GM18502 (cell line): ENCODE measurements around the gene CLIP1.
"Not testable (repeated sequence)": the region's sequence is repeated elsewhere in the genome, so short reads cannot be mapped to it uniquely, and the experiment has no call there.

Experiments
- ATAC-seq: cut with Tn5 transposase; IDR thresholded peaks from one replicate; pipeline ENCODE4 v1.9.1; 2021; ENCODE audit warnings: mild to moderate bottlenecking; ENCODE audit not compliant: unreplicated experiment, poor library complexity

Gene CLIP1

GRCh38 chr12:122362755-122363154 is 59.7 kb downstream of the CLIP1 start:
- no peak for ATAC-seq

DNA sequence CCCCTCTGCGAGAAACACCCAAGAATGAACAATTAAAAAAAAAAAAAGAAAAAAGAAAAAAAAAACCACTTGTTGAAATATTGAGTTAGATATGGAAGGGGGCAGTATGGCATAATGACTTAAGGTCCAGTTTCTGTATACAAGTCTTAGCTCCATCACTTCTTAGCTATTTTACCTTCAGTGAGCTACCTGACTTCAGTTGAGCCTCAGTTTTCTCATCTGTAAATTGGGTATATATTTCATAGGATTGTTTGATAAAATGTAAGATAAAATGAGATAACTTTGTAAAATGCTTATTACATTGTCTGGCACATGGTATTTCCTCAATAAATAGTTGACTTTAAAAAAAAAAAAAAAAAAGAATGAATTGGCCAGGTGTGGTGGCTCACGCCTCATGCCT is 64.1 kb downstream of the CLIP1 start:
- ATAC-seq, result not testable (repeated sequence)

- not testable (repeated sequence) for ATAC-seq
Measured at GRCh38 chr12:122357536-122357935, 64.9 kb downstream of the CLIP1 start.

DNA sequence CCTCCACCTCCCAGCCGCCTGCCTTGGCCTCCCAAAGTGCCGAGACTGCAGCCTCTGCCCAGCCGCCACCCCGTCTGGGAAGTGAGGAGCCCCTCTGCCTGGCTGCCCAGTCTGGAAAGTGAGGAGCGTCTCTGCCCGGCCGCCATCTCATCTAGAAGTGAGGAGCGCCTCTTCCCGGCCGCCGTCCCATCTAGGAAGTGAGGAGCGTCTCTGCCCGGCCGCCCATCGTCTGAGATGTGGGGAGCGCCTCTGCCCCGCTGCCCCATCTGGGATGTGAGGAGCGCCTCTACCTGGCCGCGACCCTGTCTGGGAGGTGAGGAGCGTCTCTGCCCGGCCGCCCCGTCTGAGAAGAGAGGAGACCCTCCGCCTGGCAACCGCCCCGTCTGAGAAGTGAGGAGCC is 65.5 kb downstream of the CLIP1 start:
- not testable (repeated sequence) for ATAC-seq

- no peak for ATAC-seq
Measured at GRCh38 chr12:122356192-122356635, 66.3 kb downstream of the CLIP1 start.

GRCh38 chr12:122355706-122356105 is 66.8 kb downstream of the CLIP1 start:
- no peak for ATAC-seq

DNA sequence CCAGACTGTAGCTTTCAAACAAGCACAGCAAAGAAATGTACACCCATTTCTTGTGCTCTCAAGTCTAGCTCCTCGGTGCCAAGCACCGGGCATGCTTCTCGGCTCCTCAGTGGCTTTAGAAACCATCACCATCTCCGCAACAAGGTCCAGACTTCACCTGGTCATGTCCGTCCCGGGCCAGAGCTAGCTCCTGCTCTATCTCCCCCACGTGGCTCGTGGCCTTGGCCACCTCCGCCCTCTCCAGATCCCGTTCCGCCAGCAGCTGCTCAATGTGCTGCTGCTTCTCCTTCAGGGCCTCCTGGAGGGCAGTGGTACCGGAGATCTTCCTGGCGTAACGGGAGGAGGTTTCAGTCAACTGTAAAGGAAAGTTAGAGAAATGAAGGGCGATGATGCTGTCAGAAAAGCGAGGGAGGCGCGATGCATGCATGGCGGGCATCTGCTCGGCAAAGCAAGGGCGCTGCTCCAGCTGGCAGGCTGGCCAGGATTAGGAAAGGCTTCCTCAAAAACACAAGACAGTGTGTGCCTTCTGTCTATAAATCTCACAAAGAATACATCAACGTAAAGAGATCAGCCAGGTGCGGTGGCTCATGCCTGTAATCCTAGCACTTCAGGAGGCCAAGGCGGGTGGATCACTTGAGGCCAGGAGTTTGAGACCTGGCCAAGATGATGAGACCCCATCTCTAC is 67.4 kb downstream of the CLIP1 start:
- ATAC-seq, result no peak

DNA sequence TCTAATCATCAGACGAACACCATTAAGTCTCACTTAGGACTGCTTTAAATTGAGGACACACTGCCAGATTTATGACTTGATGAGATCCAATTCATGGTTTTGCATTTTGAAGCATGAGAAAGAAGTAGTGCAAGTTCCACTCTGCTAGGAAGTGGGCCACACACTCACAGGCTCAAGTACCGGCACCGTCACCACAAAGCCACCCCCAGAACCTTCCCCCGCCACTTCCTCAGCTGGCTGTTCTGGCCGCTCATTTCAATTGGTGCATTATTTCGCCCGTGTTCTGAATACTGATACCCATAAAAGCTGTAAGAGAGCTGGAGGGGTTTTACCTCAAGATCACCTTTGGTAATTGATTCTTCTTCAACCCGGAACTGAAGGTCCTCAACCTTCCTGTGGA is 70.1 kb downstream of the CLIP1 start:
- ATAC-seq, result no peak

DNA sequence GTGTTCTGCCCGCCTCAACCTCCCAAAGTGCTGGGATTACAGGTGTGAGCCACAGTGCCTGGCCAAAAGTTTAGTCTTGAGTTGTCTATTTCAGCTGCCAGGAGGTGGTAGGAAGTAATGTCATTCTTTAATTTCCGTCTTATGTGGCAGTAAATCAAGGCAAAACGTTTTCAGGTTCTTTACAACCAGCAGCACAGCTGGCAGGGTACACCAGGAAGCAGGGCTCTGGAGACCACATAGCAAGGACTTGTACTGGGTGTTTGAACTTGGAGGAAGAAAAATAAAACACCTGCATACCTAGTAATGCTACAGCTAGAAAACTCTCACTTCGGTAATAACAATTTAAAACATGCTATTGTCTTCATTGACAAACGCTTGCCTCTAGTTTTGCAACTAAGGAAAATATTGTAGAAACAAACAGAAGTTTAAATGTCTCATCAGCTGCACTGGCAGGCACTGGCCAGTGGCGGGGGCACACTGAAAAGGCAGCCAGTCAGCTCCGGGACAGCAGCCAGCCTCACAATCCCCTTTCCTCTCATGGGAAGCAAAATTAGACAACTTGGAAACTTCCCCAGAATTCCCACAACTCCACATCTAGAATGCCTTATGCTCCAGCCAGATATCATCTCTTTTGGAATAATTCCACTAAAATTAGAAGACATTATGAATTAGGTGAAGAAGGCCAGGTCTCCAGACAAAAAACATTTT is 72.2 kb downstream of the CLIP1 start:
- no peak for ATAC-seq

DNA sequence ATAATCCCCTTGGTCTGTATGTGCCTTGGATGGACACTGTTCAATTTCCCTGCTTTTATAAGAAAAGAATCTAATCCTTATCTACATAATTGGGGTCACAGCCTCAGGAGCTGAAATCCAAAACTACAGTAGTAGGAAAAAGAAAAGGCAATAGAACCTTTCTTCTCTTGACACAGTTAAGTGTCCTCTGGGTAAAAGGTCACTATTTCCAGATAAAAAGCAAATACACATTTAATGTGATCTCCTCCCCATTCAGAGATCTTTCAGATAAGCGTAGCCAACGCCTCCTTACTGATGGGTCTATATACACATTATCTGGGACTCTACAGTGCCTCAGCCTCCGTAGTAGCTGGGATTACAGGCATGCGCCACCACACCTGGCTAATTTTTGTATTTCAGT is 73.4 kb downstream of the CLIP1 start:
- ATAC-seq, result no peak

DNA sequence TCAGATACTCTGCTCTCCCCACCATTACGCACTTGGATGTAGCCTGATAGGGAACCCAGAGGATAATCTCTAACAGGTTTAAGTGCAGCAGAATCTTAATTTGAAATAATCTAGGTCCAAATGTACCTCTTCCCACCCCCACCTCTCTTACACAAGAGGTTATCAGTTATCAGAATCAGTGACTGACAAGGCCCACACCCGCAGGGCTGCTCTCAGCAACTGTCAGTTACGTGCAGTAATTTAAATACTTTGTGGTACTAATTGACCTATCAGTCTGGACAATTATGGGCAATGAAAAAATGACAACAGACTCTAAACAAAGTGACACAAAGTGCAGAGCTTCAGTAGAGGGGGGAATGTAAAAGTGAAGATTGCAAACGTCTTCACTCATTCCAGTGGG is 74.0 kb downstream of the CLIP1 start:
- ATAC-seq, result no peak

- no peak for ATAC-seq
Measured at GRCh38 chr12:122346054-122346453, 76.4 kb downstream of the CLIP1 start.

DNA sequence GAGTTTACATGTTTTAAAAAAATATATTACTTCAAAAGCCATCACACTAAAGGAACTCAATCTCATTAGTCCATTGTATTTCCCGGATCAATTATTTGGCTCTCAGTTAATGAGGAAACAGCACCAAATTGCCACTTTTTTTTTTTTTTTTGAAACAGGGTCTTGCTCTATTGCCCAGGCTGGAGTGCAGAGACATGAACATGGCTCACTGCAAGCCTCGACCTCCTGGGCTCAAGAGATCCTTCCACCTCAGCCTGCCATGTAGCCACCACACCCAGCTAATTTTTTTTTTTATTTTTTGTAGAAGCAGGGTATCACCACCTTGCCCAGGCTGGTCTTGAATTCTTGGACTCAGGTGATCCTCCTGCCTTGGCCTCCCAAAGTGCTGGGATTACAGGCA is 77.4 kb downstream of the CLIP1 start:
- no peak for ATAC-seq

DNA sequence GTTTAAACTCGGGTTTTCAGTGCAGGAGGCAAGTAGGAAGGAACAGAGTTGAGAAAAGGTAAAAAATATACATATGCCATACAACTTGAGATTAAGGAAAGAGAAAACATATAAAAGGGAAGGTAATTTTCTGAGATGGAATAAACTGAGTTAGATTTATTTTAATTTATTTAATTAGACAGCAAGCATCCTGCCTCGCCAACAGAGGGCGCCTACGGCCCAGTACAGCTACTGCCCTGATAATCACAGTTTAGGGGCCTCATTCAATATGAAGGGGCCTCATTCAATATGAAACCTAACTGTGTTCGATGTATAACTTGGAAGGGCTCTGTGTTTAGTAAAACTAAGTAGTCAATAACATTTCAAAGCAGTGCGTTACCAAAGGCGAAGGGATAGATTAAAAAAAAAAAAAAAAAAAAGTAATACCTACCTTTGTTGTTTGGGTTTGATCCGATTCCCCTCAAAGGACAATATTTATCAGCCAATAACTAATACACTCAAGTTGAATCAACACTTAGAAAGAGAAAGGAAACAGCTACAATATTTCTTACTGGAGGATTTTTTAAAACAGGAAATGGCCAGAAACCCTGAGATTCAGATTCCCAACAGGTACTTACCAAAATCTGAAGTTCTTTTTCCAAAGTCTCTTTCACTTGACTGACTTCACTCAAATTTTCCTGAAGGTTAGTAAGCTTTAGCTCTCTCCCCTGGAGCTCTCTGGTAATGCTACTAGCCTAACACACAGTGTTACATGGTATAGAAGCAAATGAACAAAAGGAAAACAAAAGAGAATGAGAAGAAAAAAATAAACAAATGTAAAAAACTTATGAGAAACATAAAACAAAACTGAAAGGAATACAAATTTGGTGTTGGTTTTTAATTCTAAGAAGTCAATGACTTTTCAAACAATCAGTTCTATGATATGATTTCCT is 86.2 kb downstream of the CLIP1 start:
- no peak for ATAC-seq

DNA sequence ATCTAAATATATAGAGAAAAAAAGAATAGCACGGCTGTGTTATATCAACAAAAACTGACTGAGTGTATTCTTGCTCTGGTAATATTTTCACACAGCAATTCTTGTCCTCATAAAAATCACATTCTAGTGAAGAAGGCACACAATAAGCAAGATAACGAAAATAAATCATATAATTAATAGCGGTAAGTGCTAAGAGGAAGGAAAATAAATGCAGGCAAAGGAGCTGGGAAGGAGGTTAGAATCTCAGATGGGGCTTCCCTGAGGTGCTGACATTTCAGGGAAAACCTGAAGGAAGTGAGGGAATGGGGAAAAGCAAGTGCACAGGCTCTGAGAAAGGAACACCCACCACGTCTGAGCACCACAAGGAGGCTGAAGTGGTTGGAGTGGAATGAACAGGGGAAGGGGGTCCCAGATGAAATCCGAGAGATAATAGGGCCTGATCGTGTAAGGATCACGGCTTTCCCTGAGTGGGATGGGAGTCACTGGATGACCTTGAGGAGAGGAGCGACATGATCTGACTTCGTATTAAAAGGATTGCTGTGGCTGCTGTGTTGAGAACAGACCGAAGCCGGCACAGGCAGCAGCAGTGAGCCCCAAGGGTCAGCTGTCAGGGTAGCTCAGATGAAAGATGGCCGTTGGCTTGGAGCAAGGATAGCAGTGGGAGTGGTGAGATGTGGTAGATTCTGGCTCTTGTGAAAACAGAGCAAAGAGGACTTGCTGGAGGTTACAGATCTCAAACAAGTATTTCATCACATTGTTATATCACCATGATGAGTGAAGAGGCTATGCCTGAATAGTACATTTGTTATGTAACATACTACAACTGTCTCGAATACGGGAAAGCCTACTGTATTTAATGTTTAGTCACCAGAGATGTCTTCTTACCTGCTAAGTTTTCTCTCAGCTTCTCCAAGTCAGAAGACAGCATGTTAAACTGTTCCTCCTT is 89.1 kb downstream of the CLIP1 start:
- no peak for ATAC-seq

- ATAC-seq, result no peak
Measured at GRCh38 chr12:122327494-122328385, 94.7 kb downstream of the CLIP1 start.

DNA sequence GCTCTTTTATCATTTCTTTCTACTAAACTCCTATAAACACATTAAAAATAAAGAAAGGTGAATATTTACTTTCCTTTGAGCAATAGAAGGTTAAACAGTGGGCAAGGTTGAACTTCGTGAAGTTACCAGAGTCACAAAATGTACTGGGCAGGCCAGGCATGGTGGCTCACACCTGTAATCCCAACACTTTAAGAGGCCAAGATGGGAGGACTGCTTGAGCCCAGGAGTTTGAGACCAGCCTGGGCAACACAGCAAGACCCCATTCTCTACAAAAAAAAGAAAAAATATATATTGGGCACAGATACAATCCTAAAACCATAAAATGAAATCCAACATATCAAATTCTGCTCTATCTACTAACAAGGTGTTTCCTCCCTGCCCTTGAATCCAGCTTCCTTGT is 95.5 kb downstream of the CLIP1 start:
- no peak for ATAC-seq

GRCh38 chr12:122326586-122326985 is 95.9 kb downstream of the CLIP1 start:
- no peak for ATAC-seq
